OCI-LY7 (cell line): ENCODE data around the gene FGD4. TPM values are rescaled to one million over a fixed set of nuclear protein-coding genes. Genes with fewer than 3 reads are reported as not detected.

Experiments used
- BruUV-seq: library from RNA; stranded (reverse); fragments of 400-500 nt; replicated peaks from 2 replicates; lab custom pipeline; 2021; lab: Mats Ljungman, UMichigan
- CTCF ChIA-PET: fragments of 300-600 bp; sonication (Branson Sonifier 250); formaldehyde crosslinking; loops from one replicate; lab custom pipeline; 2022; ENCODE audit warnings: antibody characterized with exemption; ENCODE audit not compliant: unreplicated experiment; lab: Charles Lee
- POLR2A ChIA-PET: fragments of 300-600 bp; sonication (Branson Sonifier 250); formaldehyde crosslinking; loops from one replicate; lab custom pipeline; 2022; ENCODE audit warnings: antibody characterized with exemption; lab: Charles Lee
- DNase-seq: peaks from one replicate; pipeline ENCODE4 v3.0.0-alpha.2; 2015; ENCODE audit warnings: low spot score
- H2AFZ ChIP-seq: fragments of 200-600 bp; sonication (generic), shearing (Covaris generic); 2 replicates; pipeline ENCODE4 v1.6.1; 2014; ENCODE audit warnings: mild to moderate bottlenecking, antibody characterized with exemption, low read length, moderate library complexity
- H3K27ac ChIP-seq: fragments of 200-600 bp; sonication (generic); 2 replicates; pipeline ENCODE4 v1.5.1; 2014; ENCODE audit warnings: mixed run types, low read depth, mild to moderate bottlenecking, moderate library complexity, low read length, inconsistent platforms; ENCODE audit not compliant: poor library complexity, severe bottlenecking
- H3K36me3 ChIP-seq: fragments of 200-600 bp; sonication (generic); 2 replicates; pipeline ENCODE4 v1.6.1; 2014; ENCODE audit warnings: mild to moderate bottlenecking, antibody characterized with exemption, low read length, moderate library complexity, mixed read lengths; ENCODE audit not compliant: insufficient read depth
- H3K4me1 ChIP-seq: fragments of 200-600 bp; sonication (generic); 2 replicates; pipeline ENCODE4 v1.5.1; 2014; ENCODE audit warnings: mild to moderate bottlenecking, low read length; ENCODE audit not compliant: insufficient read depth, poor library complexity, severe bottlenecking
- H3K4me2 ChIP-seq: fragments of 200-600 bp; sonication (generic); 2 replicates; pipeline ENCODE4 v1.6.1; 2014; ENCODE audit warnings: mild to moderate bottlenecking, low read length
- H3K4me3 ChIP-seq: fragments of 200-600 bp; sonication (generic); 2 replicates; pipeline ENCODE4 v1.5.1; 2014; ENCODE audit warnings: mild to moderate bottlenecking, low read depth, low read length; ENCODE audit not compliant: poor library complexity, severe bottlenecking
- H3K79me2 ChIP-seq: fragments of 200-600 bp; sonication (generic); 2 replicates; pipeline ENCODE4 v1.6.1; 2016; ENCODE audit warnings: low read depth, mild to moderate bottlenecking, low read length, moderate library complexity, mixed read lengths; ENCODE audit not compliant: insufficient read depth
- H3K9me2 ChIP-seq: fragments of 200-600 bp; sonication (generic); 2 replicates; pipeline ENCODE4 v1.6.1; 2016; ENCODE audit warnings: mild to moderate bottlenecking, low read length, mixed read lengths; ENCODE audit not compliant: insufficient read depth
- H3K9me3 ChIP-seq: fragments of 200-600 bp; sonication (generic); 2 replicates; pipeline ENCODE4 v1.6.1; 2014; ENCODE audit warnings: mild to moderate bottlenecking, mixed run types, low read length, mixed read lengths
- H4K20me1 ChIP-seq: fragments of 200-600 bp; sonication (generic); 2 replicates; pipeline ENCODE4 v1.6.1; 2014; ENCODE audit warnings: mild to moderate bottlenecking, antibody characterized with exemption, low read length, moderate library complexity, mixed read lengths; ENCODE audit not compliant: insufficient read depth
- CTCF ChIP-seq: fragments of 200-600 bp; sonication (generic); conservative IDR thresholded peaks from 2 replicates; pipeline ENCODE4 v1.5.1; 2014; ENCODE audit warnings: mild to moderate bottlenecking, antibody characterized with exemption, low read length, moderate library complexity, mixed read lengths
- EZH2phosphoT487 ChIP-seq: fragments of 200-600 bp; sonication (generic); IDR thresholded peaks from 2 replicates; pipeline ENCODE4 v1.6.1; 2018; ENCODE audit warnings: low read depth, borderline replicate concordance, mild to moderate bottlenecking, mixed run types, antibody characterized with exemption, low read length, moderate library complexity, mixed read lengths
- intact Hi-C: fragments of 100-400 bp; cut with micrococcal nuclease; formaldehyde crosslinking; loops from one replicate; pipeline ENCODE4 v1.10.0; 2022; ENCODE audit not compliant: unreplicated experiment
- small RNA-seq: library from RNA; depleted of rRNA; stranded (forward); fragments of <200 nt; gene quantifications from one replicate; pipeline ENCODE3, GENCODE V24; 2014
- total RNA-seq, 2 experiments: library from RNA; depleted of rRNA in 1 of 2; stranded (reverse); fragments of >200 nt in 1 of 2; shearing (Covaris generic) in 1 of 2; gene quantifications; 2 replicates each; pipeline ENCODE4 v1.2.3, GENCODE V29; 2014 to 2022

The FGD4 gene
- total RNA-seq, 2 experiments from 2014 or later = 14.9 to 19.3 TPM

- no peak overlapping the region for H3K4me3 ChIP-seq
- H4K20me1 ChIP-seq = no peaks in the 10 kb centered on the region
- POLR2A ChIA-PET = interaction anchor here (0.8 to 5.0 kb wide), 2 partner anchors 9 to 823 kb away, joined by 3 to 23 read pairs; no protein-coding TSS in a partner anchor
- H3K27ac ChIP-seq = no peak overlapping the region
- TF ChIP-seq CTCF = no peak
- no peak for TF ChIP-seq EZH2phosphoT487
- peaks cover 68% of the 10 kb centered on the region for H3K36me3 ChIP-seq
- CTCF ChIA-PET = no interaction called here
- intact Hi-C loops = no loop called here
- peaks cover 94% of the 10 kb centered on the region for H3K79me2 ChIP-seq
- no peak overlapping the region for H2AFZ ChIP-seq
- no peak for DNase-seq
- no TSS peak for BruUV-seq
- peaks cover 5% of the 10 kb centered on the region for H3K4me1 ChIP-seq
- H3K9me2 ChIP-seq = no peaks in the 10 kb centered on the region
- H3K9me3 ChIP-seq = peaks cover 15% of the 10 kb centered on the region
- H3K4me2 ChIP-seq = no peak overlapping the region
Observed at GRCh38 chr12:32693036-32693435, 293.7 kb downstream of the FGD4 start.

Small RNA genes lying within 50 kb of the gene (small RNA-seq; reads per million reads assigned to genes)
- gene RF00019 (not detected), gene RNU6-494P (not detected)
